Fibroblast of the conjunctiva (primary cell): ENCODE results near the gene POLD4.
"Not testable (repeated sequence)": the region's sequence is repeated elsewhere in the genome, so short reads cannot be mapped to it uniquely, and the experiment has no call there.

ENCODE experiments used
- DNase-seq: peaks from one replicate; pipeline ENCODE4 v3.0.0-alpha.2; 2010; ENCODE audit warnings: low read depth

The POLD4 gene

DNA sequence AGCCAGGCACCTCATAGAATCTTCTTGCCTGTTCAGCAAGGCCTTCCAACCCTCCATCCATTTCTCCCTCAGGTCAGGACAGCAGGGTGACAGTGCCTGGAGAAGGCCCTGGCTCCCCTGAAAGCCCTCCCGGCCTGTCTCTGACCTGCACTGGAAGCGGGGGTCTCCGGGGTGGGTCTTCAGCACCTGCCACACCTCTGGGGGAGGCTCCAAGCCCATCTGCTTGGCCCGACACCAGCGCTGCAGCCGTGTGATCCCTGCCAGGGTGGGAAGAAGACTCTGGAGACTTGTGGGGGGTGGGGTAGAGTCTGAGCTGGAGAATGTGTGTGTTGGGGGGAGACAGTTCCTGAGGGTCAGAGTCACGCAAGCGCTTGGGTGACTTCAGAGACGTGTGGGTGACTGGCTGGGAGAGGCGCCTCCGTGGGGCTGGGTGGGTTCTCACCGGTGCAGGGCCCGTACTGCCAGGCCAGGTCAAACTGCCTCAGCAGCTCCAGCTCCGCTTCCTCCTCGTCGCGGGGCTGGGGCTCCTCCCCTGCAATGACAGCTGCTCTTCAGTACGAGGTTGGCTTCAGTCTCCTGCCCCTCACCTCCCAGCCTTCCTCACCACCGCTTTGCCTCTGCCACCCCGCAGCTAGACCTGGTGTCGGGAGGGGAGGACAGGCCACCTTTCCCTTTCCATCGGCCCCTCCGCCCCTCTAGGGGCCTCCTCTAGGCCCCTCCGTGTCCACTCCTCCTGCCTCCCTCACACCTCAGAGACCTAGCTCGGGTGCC, 615 bp downstream of the POLD4 start:
- no peak for DNase-seq

- peak; percentile 77 for DNase-seq
Measured at GRCh38 chr11:67351275-67352005, 1.9 kb downstream of the POLD4 start.

- no peak for DNase-seq
Measured at GRCh38 chr11:67349928-67350465, 3.3 kb downstream of the POLD4 start.

DNA sequence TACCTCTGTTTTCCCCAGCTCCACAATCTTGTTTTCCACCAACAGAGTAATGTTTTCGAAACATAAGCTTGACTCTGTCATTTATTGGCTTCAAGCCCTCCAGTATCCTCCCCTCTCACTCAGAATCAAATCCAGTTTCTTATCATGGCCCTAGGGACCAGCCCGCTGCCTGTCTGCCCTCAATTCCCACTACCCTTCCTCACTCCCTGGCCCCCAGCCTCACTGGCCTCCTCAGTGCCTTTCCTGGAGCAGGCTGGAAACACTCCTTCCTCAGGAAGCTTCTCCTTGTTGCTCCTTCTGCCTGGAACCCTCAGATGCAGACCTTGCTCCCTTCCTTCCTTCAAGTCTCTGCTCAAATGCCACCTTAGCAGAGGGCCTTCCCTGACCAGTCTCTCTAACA, 3.9 kb downstream of the POLD4 start:
- no peak for DNase-seq

- no peak for DNase-seq
Measured at GRCh38 chr11:67349036-67349435, 4.3 kb downstream of the POLD4 start.

- no peak for DNase-seq
Measured at GRCh38 chr11:67347964-67348749, 5.2 kb downstream of the POLD4 start.

DNA sequence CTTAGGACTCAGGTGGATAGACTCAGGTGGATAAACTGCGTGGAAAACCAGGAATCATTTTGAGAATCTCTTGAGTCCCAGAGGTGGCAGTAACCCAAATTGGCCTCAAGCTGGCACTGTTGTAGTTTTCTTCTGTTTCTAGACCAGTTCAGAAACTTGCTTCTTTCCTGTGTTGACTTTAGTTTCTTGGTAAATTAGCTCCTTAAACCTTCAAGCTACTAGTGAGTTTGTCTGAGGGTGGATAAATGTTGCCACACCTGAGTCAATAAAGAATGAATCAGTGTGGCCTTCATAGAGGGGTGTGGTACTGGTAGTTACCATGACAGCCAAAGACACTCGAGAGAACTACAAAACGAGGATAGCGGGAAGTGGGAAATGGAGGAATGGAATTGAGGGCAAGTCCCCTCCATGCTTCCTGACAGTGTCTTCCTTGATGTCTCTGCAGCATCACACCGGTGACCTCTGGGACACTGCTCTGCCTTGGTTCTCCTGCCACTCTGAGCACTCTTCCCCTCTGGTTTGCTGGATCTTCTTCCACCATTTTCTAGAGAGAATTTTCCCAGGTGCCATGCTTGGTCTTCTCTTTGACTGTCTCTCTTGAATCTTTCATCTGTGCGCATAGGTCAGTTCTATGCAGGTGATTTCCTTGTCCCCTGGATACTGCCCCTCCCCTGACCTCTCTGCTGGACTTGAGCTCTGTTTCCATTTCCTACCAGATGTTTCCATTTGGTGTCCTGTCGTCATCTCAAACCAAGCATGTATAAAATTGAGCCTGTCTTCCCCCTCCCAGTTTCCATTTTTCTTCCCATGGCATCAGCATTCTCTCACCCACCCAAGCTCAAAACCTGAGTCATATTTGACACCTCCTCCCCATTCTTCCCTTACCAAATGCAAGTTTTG, 7.2 kb downstream of the POLD4 start:
- DNase-seq: peak; percentile 54

DNA sequence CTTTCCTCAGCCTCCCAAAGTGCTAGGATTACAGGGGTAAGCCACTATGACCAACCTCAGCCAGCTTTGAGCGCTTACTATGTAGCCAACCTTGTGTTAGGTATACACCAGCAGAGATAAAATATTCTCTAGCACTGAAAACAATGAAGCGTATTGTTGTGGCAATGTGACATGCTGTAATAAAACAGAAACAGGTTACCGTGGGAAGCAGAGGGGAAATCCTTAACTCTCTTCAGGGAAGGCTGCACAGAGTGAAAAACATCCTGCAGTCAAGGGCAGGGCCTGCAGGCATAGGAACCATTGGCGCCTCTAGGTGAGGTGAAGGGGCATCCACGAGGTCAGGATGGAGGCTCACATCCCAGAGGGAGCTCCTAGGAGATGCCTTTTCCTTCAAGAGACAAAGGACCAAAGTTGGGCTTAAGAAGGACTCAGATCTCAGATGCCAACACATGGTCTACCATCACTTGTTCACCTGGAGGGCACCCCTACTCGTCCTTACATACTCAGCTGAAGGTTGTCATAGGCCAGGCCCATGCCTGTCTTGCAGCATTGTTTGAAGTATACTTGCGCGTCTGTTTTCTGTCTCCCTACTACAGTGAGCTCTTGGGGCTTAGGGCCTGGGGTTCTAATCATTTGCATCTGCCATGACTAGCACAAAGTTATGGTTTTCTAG, 8.0 kb downstream of the POLD4 start:
- DNase-seq: no peak

- DNase-seq: no peak
Measured at GRCh38 chr11:67344264-67344663, 9.1 kb downstream of the POLD4 start.

GRCh38 chr11:67337257-67337656, 16.1 kb downstream of the POLD4 start:
- DNase-seq: no peak

DNA sequence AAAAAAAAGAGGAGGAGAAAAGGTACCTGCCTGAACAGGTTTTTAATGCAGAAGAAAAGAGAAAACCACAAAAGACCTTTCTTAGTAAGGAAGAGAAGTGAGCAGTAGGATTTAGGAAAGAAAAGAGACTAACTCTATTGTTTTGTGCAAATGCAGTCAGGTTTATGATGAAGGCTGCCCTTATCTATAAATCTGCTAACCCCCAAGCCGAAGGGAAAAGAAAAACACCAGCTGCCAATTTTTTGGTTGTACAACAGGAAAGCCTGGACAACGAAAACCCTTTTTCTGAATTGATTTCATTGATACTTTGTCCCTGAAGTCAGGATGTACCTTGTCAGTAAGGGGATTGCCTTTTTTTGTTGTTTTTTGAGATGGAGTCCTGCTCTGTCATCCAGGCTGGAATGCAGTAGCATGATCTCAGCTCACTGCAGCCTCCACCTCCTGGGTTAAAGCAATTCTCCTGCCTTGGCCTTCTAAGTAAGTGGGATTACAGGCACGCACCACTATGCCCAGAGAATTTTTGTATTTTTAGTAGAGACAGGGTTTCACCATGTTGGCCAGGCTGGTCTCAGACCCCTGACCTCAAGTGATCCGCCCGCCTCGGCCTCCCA, 21.2 kb downstream of the POLD4 start:
- no peak for DNase-seq

DNA sequence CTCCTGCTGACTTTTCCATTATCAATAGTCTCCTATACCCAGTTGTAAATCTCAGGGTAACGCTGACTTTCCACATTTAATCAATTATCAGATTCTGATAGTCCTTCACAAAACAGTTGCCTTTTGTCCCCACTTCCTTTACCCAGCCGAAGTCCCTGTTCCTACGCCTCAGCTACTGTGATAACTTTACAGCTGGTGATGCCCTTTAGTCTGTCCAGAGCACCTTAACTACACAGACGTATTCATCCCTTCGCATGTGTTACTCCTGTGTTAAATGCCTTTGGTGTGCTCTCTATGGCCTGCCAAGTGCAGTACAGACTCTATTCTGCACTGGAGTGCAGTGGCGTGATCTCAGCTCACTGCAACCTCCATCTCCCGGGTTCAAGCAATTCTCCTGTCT, 29.8 kb downstream of the POLD4 start:
- no peak for DNase-seq

DNA sequence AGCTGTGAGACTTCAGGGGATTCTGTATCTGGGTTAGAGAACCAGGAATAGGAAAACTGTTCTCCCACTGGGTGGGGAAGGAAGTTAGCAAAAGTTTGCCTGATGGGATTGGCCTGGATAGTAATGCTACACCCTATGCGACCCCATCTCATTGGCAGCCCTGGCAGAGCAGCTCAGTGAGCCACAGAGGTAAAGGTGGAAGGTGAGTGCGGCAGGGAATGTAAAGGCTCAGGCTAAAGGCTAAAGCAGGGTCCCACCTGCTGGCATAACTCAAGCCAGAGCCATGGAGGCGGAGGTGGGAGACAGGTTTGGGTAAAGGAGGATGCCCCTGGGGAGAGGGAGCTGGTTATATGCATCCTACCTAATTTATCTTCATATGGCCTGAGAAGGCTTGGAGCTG, 31.3 kb downstream of the POLD4 start:
- DNase-seq: no peak

- DNase-seq: no peak
Measured at GRCh38 chr11:67321313-67321871, 32.0 kb downstream of the POLD4 start.

DNA sequence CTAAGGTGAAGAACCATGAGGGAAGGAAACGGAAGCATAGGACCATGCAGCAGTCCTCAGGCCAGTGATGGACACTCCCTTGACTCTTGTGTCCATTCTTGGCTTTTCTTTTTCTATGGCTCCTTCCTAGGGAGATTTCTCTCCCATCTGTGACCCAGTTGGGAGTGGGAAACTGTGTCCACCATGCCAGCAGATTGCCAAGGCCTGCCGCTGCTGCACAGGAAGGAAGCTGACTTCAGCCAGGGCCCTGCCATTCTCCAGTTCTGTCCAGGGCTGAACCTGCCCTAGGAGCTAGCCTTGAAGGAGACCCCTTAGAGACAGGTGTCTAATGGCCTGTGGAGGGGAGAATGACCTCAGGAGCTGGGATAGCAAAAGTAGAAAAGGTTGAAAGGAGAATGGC, 32.7 kb downstream of the POLD4 start:
- no peak for DNase-seq

GRCh38 chr11:67320011-67320410, 33.3 kb downstream of the POLD4 start:
- no peak for DNase-seq

DNA sequence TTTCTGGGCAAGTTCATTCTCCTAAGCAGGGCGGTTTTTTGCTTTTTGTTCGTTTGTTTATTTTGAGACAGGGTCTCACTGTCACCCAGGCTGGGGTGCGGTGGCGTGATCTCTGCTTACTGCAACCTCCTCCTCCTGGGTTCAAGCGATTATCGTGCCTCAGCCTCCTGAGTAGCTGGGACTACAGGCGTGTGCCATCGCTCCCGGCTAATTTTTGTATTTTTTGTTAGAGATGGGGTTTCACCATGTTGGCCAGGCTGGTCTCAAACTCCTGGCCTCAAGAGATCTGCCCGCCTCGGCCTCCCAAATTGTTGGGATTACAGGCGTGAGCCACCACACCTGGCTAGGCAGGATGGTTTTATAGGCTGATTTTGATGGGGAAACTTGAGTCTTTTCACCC, 34.5 kb downstream of the POLD4 start:
- not testable (repeated sequence) for DNase-seq

GRCh38 chr11:67317888-67318555, 35.3 kb downstream of the POLD4 start:
- DNase-seq: no peak

DNA sequence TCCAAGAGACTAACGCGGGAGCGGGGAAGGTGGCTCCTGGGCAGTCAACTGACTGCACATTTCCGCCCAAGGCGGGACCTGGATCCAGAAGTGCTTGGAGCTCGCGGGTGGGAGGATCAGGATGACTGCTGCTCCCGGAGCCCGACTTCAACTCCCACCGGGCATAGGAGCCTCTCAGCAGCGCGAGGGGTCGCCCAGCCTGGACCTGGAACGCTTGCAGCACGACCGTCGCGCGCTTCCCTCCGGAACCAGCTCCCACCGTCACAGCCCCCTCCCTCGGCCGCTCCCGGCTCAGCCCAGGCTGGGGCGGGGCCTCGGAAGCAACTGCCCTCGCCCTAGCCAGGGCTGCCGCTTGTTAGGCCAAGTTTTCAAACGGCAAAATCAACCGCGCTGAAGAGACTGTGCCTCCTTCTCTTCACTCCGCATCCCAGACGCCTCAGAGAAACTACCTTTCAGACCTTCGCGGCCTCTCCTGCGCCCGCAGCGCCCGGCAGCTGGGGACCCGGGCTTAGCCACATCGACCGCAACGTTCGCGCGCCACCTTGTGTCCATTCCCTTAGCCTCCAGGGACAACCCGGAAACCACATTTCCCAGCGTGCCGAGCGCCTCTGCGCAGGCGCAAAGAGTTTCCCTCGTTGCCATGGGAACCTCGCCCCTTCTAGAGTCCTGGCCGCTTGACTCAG, 36.0 kb downstream of the POLD4 start:
- peak; percentile 88 for DNase-seq
